ENCODE measurements around the gene SKAP1. TPM values are rescaled to one million over a fixed set of nuclear protein-coding genes. Genes with fewer than 3 reads are reported as not detected.

Gene SKAP1
- not detected for total RNA-seq
- long read RNA-seq, partial matches to known transcripts: 0 of 1 reads
- long read RNA-seq, other reads (novel, unspliced or antisense): 1 of 1 reads

DNA sequence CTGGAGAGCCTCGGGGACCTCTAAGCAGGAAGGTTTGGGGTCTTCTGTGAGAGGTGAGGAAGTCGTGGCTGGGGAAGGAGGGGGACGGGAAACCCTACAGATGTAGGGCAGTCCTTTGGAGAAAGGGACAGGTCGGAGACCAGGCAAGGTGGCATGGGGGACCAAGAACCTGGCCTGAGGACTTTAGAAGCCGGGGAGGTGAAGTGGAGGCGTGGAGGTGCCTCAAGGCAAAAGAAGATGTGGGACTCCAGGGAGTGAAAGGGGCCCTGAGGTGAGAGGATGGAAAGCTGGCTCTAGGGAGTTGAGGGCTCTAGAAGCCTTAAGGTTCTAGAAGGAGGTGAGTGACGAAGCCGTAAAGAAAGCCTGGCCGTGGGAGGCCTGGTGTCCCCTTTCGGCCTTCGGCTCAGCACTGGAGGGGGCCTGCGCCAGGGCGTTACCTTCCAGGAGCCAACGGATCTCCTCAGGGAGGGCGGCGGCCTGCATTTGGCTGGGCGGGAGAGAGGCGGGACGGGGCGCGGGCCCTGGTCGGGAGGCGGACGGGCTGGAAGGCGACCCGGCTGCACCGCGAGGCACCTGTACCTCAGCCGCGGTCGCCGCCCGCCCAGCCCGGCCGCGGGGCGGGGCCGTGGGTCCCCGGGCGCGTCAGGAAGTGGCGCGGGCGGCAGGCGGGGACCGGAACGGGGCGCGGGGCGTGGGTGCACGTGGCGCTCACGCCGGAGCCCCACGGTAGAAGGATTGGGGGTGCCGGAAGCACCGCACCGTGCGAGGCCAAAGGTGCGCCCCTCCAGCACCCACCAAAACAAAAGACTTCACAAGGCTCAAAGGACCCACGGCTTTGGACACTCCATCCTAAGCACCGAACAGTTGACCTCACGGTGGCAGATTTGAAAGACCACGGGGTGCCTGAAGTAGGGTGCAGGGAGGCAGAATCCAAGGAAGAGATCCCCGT is at the start of gene SKAP1:
TSS of gene SKAP1 (minus strand) at position 577 of the 949 bp plus-strand sequence.
- intact Hi-C loops (cut with DNase I): no loop called here
- DNase-seq (ENCODE audit: low spot score): no peak

DNA sequence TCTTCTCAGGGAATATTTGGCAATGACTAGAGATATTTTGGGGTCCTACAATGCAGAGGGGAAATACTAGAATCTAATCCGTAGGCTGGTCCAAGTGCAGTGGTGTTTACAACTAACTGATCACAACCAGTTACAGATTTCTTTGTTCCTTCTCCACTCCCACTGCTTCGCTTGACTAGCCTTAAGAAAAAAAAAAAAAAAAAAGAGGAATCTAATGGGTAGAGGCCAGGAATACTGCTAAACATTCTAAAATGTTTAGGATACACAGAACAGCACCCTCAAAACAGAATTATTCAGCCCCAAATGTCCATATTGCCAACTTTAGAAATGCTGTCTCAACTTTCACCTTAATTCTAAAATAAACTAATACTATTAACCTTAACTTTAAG is 49.0 kb upstream of the SKAP1 start:
- intact Hi-C loops (cut with DNase I): no loop called here
- no peak for DNase-seq (ENCODE audit: low spot score)

DNA sequence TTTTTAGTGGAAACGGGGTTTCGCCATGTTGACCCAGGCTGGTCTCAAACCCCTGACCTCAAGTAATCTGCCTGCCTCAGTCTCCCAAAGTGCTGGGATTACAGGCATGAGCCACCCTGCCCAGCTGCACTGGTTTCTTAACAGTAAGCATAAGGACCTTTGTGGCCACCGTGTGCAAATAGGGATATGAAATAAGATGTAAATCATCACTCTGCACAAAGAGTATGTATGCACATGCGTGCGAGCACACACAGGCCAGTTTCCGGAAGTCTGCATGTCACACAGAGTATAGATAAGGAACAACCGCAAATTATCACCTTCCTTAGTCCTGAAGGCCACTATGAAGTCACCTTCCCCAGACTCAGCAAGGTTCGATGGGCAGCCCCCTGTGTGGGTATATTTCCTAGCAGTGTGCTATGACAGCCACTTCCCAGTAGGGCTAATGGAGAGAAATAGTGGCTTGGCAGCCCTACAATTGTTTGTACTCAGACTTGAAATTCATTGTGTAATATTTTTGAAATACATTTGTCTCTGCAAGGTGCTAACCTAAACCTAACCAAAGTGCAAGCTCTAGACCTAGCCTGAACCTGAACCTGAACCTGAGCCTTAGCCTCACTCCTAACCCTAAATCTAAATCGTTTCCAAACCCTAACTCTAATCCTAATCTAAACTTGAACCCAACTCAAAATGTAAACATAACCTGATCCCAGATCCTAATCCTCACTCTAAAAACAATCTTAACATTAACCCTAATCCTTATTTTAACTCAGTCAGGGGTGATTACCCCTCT is 48.4 kb upstream of the SKAP1 start:
- intact Hi-C loops (cut with DNase I): no loop called here
- DNase-seq (ENCODE audit: low spot score): no peak

DNA sequence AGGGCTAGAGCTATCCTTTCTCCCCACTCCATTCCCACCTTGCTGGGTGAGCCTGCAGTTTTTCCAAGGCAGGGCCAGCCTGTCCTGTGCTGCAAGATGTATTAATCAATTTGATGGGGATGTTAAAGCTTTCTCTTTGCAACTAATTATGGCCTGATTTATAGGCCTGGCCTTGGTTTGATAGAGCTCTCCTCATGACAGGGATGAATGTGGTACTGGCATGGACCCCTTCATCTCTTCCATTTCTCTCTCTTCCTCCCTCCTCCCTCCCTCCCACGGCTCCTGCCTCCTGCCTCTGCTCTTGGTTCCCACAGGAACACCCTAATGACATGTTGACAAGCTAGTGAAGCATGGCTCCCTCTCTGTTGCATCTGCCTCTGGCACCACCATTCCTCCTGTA is 47.2 kb upstream of the SKAP1 start:
- intact Hi-C loops (cut with DNase I): no loop called here
- DNase-seq (ENCODE audit: low spot score): no peak

DNA sequence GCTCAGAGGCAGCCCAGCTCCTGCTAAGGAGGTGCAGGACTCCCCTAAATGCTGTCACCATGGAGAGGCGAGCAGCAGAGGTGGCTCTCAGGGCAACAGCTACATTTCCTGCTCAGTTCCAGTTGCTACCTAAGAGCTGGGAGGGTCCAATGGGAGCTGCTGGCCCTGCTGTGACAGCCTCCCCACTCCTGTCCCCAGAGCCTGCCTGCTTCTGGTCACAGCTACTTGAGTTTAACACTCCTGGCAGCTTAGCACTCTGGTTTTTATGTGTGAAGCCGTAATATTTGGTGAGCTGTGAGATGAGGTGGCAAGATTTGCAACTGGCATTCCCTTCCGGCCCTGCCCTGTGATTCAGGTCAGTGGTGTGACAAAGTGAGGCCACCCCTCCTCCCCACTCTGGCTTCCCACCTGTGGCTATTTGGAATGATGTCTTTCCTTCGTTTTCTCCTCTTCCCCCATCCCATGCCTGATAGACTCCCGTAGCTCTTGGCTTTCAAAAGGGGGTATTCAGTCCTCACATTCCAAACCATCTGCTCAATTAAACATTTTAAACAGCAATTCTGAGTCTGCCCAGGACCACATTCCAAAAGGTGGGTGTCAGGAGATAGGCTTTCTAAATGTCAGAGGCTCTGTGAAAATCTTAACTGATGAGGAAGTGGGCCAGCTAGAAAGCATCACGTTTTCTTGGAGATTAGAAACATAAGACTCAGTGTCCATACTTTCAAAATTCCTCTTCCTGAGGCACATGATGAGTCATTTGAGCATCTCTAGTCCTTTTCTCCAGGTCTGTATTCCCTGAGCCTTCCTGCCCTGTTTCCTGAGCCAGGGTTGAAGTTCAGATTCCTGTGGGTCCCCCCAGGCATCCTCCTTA is 42.6 kb upstream of the SKAP1 start:
- intact Hi-C loops (cut with DNase I): no loop called here
- no peak for DNase-seq (ENCODE audit: low spot score)

DNA sequence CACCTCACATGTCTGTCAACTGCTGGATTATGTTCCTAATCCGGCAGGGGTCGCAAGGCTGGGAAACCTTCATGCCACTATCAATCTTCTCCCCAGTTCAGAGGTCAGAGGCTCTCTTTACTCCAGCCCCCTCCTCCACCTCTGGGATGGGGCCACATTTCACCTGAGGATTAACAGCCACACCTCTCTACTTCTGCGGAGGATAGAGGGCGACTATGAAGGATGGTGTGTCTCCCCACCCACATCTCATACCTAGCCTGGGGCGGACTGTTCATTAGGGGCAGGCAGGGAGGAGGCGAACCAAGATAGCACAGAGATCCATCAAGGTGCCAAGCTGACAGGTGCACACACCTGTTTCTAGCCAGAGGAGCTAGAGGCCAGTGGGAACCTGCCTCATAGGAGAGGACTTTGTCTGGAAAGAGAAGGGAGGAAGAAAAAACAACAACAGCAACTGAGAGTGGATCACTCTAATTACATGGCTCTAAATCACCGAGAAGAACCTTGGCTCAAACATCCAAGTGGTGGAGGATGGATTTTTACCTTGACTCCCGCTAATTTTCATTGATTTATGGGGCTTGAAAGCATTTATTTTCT is 41.9 kb upstream of the SKAP1 start:
- intact Hi-C loops (cut with DNase I): no loop called here
- DNase-seq (ENCODE audit: low spot score): no peak

DNA sequence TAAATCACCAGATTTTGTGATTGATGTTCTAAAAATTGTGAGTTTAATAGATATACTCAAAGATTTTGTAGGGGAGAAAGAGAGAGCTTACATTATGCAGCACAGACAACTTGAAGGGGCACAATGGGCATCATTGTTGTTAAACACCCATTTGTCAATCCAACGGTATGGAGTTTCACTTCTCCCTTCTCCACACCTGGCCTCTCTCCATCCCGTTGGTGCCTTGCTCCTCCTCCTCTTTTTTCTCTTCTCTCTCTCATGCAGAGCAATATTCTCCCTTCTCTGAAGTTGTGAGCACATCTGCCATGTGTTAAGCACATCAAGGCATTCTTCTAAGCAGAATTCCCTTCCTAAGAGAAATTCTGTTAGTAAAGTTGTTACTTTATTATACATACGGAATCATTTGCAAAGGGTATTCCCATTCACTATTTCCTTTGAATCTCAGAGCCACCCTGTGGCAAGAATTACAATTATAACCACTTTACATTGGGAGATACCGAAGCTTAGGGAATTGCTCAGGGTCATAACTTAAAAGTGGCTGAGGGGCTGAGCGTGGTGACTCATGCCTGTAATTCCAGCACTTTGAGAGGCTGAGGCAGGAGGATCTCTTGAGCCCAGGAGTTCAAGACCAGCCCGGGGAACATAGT is 40.5 kb upstream of the SKAP1 start:
- DNase-seq (ENCODE audit: low spot score): no peak
- intact Hi-C loops (cut with DNase I): no loop called here

DNA sequence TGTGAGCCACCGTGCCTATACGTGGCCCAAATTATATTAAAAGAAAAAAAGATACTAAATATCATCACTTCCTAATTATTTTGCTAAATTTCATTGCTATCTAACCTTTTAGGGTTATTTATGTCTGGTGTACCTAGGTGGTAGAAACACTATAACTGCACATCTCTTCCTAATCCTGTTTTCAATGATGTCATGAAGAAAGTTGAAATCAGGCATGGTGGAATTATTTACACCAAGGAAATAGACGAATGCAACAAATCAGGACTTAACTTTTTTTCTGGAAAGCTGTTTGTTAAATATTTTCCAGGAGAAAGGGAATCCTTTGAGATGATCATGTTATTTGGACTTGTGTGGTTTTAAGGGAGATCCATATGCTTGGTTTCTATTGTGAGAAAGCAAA is 39.2 kb upstream of the SKAP1 start:
- intact Hi-C loops (cut with DNase I): no loop called here
- DNase-seq (ENCODE audit: low spot score): no peak

DNA sequence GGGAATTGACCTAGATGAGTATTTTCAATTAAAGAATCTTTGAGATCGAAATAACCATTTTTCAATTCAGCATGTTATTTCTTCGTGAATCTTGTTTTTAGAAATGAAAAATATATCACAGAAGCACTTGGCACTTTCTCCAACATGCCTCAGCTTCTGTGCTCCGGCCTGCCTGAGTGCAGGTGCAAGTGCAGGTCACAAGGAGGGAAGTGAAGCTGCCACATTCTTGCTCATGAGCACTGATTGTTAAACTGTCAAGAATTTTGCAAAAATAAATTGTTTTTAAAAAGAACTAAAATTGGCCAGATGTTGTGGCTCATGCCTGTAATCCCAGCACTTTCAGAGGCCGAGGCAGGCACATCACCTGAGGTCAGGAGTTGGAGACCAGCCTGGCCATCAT is 38.3 kb upstream of the SKAP1 start:
- intact Hi-C loops (cut with DNase I): no loop called here
- DNase-seq (ENCODE audit: low spot score): no peak

DNA sequence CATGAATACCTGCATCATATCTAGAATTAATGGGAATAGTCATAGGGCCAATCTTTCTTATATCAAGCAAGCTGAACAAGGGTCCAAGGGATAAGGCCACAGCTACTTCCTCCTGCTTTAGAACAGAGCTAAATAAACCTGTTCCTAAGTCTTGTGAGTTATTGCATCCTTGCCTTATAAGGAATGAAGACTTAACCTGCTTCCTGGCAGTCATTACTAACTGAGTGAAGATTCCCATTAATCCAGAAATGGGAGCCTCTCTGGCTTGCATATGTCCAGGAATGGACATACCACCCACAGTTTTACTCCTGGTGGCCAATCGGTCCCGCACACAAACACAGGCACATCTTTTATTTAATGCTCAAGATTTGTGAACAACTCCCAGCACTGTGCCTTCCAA is 35.9 kb upstream of the SKAP1 start:
- intact Hi-C loops (cut with DNase I): no loop called here
- DNase-seq (ENCODE audit: low spot score): no peak

DNA sequence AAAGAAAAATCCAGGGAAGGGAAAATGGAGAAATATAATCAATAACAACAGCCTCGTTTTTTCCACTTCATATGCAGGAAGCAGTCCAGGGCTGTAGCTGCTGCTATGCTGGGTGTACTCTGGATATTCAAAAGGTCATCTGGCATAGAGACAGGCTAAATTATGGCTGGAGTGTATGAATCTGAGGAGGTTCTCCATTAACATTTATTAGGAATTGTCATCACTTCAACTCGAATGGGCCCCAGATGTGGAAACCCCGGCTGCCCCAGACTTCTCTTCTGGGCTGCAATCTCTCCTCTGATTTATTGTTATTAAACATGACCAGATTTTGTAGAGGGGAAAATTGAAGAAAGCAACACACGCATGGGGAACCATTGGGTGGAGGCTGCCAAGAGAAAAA is 33.5 kb upstream of the SKAP1 start:
- intact Hi-C loops (cut with DNase I): no loop called here
- no peak for DNase-seq (ENCODE audit: low spot score)

DNA sequence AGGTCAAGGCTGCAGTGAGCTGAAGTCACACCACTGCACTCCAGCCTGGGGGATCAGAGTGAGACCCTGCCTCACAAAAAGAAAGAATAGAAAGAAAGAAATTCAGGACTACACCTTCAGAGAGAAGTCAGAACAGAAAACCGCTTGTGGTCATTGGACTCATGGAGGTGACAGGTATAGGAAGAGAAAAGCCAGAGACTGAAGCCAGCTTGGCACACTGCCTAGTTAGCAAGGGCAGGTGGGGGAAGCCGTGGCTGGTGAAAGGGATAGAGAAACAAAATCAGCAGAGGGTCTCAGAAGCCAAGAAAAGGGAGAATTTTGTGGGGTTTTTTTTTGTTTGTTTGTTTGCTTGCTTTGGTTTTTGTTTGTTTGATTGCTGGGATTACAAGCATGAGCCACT is 32.9 kb upstream of the SKAP1 start:
- no peak for DNase-seq (ENCODE audit: low spot score)

DNA sequence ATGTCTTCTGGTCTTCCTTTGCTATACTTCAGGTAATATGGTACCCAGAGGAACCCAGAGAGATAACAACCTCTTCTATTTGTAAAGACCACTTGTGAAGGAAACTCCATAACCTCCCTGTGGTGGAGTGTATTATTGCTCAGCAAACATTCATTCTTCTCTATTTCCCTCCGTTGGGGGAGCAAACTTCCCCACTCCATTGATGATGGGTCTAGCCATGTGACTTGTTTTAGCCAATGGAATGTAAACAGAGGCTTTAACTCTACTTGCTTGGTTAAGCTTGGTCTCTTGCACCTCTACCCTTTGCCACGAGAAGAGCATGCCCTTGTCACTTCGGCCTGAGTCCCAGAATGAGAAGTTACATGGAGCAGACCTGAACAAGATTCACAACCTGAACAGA is 30.0 kb upstream of the SKAP1 start:
- DNase-seq (ENCODE audit: low spot score): no peak
- intact Hi-C loops (cut with DNase I): no loop called here

More for the DNA sequence above, 32.9 kb upstream of the SKAP1 start:
- intact Hi-C loops (cut with DNase I): no loop called here

DNA sequence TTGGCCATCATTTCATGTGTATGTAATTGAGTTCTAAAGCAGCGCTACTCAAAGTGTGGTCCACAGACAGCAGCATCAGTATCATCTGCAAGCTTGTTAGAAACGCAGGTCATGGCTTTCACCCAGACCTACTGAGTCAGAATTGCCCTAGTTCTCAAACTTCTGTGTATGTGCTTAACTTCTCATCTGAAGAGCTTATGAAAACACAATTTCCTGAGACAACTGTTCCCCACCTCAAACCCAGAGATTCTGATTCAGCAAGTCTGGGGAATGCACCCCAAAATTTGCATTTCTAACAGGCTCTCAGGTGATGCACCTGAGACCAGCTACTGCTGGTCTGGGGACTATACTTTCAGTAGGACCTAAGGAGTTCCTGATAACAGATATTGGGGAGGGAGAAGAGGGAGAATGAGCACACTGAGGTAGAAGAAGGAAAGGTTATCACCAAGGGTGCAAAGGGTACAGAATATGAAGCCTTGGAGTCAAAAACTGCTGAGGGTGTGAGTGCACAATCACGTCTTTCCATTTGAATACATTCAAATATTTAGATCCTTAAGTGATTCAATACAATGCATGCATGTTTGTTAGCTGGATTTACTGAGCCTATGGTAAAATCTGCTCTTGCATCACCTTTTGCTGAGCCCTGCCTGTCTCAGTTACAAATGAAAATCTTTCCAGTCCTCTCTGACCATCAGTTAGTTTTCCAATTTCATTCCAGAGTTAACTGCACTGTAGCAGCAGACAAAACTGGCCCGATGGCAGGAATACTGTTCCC is 29.2 kb upstream of the SKAP1 start:
- intact Hi-C loops (cut with DNase I): no loop called here
- DNase-seq (ENCODE audit: low spot score): no peak

DNA sequence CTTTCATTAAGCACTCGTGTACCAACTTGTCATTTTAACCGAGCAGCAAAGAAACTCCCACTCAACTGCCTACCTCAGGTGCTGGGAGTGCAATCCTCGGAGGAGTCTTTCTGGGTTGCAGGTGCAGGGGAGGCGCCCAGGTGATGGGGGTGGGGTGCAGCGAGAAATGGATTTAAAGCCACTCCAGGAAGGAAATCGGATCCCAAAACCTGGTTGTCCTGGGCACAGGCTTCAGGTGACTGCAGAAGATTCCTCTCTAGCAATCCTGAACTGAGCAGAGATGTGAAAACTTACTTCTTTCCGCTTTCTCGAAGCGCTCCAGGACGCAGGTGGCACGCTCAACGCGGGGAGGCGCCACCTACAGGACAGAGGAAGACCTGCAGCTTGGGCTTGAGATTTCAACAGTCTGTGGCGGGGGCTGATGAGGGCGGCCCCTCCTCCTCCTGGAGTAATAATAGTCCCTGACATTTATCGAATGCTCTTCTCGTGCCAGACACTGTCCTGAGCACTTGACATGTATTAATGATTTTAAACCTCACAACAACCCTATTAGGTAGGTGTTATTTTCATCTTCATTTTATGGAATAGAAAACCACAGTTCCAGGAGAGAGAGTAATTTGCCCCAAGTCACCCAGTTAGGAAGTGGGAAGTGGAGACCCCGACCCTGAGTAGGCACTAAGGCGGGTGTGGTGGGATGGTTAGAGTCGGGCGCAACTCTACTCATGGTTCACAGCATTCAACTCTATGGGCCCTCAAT is 27.2 kb upstream of the SKAP1 start:
- intact Hi-C loops (cut with DNase I): no loop called here
- peak; percentile 80 for DNase-seq (ENCODE audit: low spot score)

DNA sequence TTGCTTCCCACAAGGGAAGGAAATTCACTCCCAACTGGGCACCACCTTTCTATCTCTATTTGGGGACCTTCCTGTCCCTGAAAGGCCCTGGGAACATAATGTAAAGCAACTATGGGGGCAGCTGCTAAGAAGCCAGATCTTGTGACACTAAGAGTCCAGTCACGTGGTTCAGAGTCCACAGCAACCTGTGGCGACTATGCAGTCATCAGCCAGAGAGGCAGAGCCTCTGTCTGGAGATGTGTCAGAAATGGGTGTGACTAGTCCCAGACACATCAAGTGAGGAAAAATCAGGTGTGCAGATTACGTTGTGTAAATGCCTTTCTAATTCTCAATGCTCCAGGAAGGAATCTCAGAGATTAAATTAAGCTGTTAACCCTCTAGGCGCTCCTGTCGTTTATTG is 26.6 kb upstream of the SKAP1 start:
- intact Hi-C loops (cut with DNase I): no loop called here
- DNase-seq (ENCODE audit: low spot score): no peak

DNA sequence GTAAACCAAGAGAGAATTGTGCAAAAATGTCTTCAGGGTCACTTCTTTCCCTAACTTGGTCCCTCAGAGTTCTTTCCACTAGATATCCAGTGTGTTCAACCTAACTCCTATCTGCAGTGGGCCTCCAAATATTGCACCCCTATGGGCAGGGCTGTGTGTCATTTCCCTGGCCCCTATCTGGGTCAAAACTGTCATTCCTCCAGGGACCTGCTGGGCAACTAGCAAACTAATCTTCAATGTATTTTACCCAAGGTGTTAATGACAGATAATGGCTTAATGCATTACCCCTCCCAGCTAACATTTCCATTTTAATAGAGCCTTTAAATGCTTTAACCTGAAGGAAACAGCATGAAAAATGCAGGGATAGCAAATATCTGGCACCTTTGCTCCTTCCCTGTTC is 25.8 kb upstream of the SKAP1 start:
- no peak for DNase-seq (ENCODE audit: low spot score)
- intact Hi-C loops (cut with DNase I): no loop called here

DNA sequence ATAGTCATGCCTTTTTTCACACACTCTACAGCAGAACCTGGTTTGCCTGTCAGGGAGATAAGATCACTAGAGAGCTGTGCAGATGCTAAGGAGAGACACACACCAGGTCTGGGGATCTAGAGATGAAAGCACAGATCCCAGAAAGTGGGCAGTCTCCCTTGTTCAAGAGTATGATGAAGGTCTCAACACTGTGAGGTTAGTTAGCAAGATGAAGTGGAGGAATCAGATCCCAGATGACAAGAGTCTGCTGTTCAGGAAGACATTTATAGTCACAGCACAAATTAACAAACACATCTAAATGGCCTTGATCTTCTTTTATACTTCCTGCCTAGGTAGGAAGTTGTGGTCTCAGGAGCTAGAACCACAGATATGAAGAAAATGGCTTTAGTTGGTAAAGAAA is 23.4 kb upstream of the SKAP1 start:
- intact Hi-C loops (cut with DNase I): no loop called here

More for the DNA sequence above, 23.4 kb upstream of the SKAP1 start:
- no peak for DNase-seq (ENCODE audit: low spot score)
